GM18907 (cell line): ENCODE measurements around the gene MUC2.

Experiments
- ATAC-seq: cut with Tn5 transposase; IDR thresholded peaks from one replicate; pipeline ENCODE4 v1.9.1; 2021; ENCODE audit warnings: mild to moderate bottlenecking, moderate library complexity; ENCODE audit not compliant: unreplicated experiment

The MUC2 gene

GRCh38 chr11:1036303-1036923 is 38.3 kb upstream of the MUC2 start, which contains the start of gene MUC6:
Gene MUC6, minus strand, starts transcription at chr11:1036718. Its CDS starts 63 bp downstream, at chr11:1036655.
- no peak for ATAC-seq

DNA sequence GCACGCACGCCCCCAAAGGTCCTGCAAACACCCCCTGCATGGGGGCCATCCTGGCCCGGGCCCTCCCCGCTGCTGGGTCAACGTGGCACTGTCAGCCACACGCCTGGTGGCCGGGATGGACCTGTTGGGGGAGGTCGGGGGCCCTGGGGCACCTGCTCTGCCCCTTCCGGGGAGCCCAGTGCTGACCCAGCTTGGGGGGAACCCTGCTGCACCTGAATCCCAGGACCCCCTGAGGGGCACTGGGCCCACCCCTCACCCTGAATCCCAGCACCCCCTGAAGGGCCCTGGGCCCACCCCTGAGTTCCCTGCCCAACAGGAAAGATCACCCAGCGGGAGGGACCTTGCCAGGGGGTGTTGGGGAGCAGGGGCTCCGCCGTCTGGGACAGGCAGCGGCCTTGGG is 37.7 kb upstream of the MUC2 start:
- ATAC-seq, result no peak

GRCh38 chr11:1037506-1038055 is 37.1 kb upstream of the MUC2 start:
- ATAC-seq, result no peak

DNA sequence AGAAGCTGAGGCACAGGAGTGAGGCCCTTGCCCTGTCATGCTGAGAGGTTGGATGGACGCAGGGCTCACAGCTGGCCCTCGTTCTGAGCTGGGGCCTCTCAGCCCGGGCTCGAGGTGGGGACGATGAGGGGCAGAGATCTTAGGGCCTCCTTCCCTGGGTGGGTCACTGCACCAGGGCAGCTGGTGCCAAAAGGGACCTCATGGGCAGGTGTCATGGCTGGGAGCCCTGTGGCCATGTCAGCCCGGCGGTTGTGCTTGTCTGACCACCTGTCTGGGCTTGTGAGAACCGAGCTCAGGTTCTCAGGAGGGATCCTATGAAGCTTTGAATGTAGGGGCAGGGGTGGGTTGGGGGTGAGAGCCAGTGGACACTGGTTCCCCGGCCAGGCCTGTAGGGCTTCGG is 36.3 kb upstream of the MUC2 start:
- ATAC-seq, result no peak

DNA sequence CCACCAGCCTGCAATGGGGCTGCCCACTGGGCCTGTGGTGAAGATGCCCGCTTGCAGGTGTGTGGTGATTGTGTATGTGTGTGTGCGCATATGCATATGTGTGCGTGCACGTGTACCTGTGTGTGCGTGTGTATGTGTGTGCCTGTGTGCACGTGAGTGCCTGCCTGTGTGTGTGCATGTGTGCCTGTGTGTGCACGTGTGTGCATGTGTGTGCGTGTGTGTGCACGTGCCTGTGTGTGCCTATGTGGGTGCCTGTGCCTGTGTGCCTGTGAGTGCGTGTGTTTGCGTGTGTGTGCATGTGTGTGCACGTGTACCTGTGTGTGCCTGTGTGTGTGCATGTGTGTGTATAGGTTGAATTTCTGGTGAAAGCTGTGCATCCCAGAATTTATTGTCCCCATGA is 35.8 kb upstream of the MUC2 start:
- no peak for ATAC-seq

DNA sequence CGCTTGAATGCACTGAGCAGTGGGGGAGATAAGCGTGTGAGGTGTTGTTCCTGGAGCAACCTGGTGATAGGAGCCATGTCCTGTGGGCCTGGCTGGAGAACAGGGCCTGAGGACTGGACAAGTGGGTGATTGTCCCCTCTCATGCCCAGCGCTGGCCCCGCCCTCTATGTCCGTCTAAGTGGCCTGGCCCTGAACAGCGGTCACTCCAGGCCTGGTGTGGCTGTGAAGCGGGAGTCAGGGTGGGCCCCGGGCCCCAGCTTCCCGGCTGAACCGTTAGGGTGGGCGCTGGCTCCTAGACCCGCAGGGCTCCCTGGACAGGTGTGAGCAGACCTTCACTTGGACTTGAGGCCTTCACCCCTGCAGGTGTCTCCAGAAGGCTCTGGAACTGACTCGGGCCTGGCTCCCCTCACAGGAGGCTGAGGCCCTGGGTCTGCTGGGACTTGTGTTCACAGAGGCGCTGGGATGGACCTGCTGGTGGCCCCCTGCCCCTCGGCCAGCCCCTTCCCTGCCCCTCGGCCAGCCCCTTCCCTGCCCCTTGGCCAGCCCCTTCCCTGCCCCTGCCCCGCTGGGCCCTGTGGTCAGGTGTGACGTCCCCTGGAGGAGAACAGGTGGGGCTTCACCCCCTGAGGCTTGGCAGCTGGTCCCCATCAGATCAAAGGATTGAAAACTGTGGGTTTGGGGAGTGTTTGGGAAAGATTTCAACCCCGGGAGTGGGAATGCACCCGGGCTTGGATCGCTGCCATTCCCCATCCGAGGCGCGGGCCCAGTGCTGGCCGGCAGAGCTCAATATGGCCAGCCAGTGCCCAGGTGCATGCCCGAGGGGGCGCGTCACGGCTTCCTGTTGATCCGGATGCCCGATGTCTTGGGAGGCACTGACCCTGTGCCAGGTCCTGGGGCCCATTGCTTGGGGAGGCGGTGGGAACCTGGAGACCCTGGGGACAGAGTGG is 34.9 kb upstream of the MUC2 start:
- no peak for ATAC-seq

DNA sequence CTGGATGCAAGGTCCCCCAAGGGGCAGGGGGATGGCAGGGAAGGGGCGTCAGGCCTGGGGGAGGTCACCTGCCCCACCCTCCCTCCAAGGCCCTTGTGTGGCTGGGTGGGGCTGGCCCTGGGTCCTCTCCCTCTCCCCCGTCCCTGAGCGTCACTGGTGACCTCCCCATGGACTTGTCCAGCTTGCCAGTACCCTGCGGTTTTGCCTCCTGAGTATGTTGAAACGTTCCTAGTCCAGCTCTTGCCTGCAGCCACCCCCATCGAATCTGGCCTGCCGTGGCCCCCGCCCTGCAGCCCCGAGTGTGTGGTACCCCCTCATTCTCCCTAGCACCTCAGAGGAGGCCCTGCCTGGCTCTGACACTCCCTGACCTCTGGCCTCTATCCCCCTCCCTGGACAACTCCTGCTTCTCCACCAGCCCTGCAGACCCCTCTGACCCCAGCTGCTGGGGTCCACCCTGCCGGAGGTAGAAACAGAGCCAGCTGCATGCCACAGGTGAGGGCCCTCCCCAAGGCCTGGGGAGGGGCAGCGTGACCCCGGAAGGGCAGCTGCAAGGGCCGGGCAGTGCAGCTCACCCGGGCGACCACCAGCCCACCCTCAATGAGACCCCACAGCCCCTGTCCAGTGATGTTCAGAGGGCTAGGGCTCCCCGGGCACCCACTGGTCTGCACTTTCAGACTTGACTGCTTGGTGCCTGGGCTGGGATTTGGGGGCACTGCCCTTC is 34.1 kb upstream of the MUC2 start:
- no peak for ATAC-seq

DNA sequence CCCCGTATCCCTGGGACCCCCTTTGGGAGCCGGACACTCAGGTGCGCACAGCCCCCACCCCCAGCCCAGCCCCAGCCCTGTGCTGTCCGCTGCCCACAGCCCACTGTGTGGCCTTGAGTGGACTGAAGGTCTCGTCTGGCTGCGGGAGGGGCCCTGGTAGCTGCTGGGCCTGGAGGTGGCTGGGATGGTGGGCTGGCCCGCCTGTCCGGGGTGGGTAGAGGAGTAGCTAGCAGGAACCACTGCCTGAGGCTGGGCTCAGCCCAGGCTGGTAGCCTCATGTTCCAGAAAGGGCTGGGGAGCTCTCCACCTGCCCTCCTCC is 33.6 kb upstream of the MUC2 start:
- no peak for ATAC-seq

- no peak for ATAC-seq
These were observed 33.2 kb upstream of the MUC2 start for GRCh38 chr11:1041471-1041870.

GRCh38 chr11:1041936-1042608 is 32.6 kb upstream of the MUC2 start:
- ATAC-seq, result no peak

DNA sequence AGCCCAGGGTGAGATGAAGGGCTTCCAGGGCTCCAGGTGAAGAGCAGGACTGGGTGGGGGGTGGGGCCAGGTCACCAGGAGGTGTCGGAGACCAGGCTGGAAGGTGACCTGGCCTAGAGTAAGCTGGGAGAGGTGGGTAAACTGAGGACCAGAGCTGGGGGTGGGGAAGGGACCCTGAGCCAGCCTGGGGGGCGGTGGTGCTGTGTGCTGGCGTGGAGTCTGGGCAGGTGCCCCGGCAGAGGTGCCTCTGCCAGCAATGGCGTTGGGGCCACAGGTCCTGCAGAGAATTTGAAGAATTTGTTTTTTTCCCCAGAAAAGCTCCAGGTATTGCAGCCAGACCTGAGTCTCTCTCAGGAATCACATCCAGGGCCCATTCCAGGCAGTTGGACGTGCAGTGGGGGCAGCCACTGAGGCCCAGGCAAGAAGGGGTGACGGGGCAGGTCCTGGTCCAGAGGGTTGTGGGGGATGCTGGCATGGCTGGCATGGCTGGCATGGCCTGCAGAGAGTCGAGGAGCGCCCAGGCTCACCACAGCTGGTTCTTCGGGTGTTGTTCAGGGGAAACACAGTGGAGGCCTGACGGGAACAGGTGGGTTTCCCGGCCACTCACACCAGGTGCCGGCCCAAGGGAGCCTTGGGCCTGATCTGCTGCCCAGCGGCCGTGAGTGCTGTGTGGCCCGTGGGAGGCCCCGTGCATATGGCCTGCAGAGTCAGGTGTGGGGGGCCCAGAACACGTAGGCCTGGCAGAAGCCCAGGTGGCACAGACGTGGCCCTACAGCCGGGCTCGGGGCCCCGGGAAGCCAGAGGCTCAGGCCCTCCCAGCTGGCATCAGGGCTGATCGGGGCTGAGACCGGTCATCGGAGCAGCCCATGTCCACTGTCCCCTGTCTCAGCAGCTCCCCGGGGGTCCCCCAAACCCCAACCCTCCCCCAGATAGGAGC is 31.8 kb upstream of the MUC2 start:
- ATAC-seq, result no peak

DNA sequence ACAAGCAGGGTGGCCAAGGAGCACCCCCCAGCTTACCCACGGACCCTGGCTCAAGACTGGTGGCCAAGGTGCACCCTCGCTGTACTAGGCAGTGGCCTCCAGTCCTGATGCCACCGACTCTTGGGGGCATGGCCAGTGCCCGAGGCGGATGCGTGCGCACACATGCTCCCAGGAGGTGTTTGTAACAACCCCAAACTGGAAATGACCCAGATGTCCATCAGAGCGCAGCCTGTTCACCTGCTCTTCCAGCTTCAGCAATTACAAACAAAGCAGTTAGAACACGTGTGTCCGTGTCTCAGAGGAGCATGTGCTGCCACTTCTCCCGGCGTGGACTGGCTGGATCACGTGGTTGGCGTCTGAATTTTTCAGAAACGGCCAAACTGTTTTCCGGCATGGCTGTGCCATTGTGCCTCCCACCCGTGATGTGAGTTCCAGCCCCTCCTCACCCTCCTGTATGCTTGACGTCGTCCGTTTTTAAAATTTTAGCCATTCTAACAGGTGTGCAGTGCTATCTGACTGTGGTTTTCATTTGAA is 31.0 kb upstream of the MUC2 start:
- no peak for ATAC-seq

GRCh38 chr11:1044160-1044559 is 30.5 kb upstream of the MUC2 start:
- ATAC-seq, result no peak

DNA sequence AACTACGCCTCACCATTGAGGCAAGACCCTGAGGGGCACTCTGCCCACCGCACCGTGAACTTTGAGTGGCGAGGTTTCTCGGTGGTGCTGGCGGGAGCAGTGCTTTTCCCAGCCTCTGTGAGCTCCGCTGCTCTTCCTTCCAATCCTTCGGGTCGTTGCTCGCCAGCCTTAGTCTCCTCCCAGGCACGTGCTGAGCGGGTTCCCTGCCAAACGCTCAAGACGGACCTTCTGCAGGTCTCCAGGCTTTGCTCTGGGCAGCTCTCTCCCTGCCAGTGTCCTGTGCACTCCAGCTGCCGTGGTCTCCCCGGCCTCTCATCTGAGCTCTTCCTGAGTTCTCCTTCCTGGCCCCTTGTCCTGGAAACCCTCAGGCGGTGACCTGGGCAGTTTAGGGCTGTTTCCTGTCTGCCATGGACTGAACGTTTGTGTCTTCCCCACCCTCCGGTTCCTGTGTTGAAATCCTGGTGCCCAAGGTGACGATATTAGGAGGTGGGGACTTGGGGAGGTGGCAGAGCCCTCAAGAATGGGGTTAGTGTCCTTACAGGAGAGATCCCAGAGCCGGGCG is 27.0 kb upstream of the MUC2 start:
- no peak for ATAC-seq

DNA sequence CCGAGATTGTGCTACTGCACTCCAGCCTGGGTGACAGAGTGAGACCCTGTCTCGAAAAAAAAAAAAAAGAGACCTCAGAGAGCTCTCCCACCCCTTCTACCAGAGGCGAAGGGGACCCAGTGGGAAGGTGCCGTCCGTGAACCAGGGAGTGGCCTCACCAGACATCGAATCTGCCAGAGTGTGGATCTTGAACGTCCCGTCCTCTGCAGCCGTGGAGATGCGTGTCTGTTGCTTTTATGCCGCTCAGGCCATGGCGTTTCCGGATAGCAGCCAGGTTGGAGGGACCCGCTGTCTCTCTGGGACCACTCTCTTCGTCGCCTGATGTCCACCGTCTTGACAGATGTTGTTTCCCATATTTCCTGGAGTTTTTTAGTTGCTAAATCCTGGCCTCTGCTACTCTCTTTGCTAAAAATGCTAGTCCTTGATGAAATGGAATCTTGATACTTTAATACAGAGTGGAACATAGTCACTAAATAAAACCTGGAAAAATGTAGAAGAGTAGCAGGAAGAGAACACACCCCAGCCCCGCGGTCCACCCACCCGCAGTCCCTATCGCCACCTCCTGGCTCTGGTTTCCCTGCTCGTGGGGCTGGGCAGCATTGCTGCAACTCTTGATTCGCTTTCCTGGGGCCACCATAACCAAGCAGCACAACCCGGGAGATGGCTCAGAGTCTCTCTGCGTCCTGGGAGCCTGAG is 26.2 kb upstream of the MUC2 start:
- ATAC-seq, result no peak

- ATAC-seq, result no peak
These were observed 25.6 kb upstream of the MUC2 start for GRCh38 chr11:1049071-1049405.

DNA sequence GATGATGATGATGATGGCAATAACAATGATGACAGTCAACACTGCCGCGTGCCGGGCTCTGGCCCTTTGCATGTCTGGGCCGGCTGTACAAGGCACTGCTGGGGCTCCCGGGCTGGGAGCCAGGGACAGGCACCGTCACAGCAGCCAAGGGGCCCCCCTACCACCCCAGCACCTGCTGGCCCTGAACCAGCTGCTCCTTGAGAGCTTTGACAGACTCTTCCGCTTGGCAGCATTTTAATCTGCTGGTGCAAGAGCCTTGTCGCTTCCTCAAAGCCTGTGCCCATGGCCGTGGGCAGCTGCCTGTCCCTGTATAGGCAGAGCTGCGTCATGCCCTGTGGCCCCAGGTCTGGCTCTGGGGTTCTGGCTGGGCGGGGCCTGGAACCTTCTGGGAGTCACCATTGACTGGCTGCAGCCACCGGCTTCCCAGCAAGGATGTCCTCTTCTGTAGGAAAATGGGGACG is 25.2 kb upstream of the MUC2 start:
- no peak for ATAC-seq

- ATAC-seq, result no peak
These were observed 24.6 kb upstream of the MUC2 start for GRCh38 chr11:1049911-1050580.
